GM20000 (cell line): Measurements from ENCODE around the gene TRABD.

Experiments
- DNase-seq: peaks from one replicate; pipeline ENCODE4 v3.0.0; 2012; ENCODE audit warnings: low spot score
- TF ChIP-seq, protein P1 (sequence below): IDR thresholded peaks from 2 replicates; pipeline ENCODE4 v1.5.1; 2012; ENCODE audit warnings: mild to moderate bottlenecking, control low read depth; ENCODE audit errors: extremely low read depth, missing control alignments

TRABD gene

GRCh38 chr22:50184004-50184901 is 1.5 kb upstream of the TRABD start:
- DNase-seq = no peak
- TF ChIP-seq, protein P1, sequence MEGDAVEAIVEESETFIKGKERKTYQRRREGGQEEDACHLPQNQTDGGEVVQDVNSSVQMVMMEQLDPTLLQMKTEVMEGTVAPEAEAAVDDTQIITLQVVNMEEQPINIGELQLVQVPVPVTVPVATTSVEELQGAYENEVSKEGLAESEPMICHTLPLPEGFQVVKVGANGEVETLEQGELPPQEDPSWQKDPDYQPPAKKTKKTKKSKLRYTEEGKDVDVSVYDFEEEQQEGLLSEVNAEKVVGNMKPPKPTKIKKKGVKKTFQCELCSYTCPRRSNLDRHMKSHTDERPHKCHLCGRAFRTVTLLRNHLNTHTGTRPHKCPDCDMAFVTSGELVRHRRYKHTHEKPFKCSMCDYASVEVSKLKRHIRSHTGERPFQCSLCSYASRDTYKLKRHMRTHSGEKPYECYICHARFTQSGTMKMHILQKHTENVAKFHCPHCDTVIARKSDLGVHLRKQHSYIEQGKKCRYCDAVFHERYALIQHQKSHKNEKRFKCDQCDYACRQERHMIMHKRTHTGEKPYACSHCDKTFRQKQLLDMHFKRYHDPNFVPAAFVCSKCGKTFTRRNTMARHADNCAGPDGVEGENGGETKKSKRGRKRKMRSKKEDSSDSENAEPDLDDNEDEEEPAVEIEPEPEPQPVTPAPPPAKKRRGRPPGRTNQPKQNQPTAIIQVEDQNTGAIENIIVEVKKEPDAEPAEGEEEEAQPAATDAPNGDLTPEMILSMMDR = no peak

- no peak for DNase-seq
- TF ChIP-seq, protein P1 = no peak
Observed at GRCh38 chr22:50184902-50185374, 775 bp upstream of the TRABD start.

DNA sequence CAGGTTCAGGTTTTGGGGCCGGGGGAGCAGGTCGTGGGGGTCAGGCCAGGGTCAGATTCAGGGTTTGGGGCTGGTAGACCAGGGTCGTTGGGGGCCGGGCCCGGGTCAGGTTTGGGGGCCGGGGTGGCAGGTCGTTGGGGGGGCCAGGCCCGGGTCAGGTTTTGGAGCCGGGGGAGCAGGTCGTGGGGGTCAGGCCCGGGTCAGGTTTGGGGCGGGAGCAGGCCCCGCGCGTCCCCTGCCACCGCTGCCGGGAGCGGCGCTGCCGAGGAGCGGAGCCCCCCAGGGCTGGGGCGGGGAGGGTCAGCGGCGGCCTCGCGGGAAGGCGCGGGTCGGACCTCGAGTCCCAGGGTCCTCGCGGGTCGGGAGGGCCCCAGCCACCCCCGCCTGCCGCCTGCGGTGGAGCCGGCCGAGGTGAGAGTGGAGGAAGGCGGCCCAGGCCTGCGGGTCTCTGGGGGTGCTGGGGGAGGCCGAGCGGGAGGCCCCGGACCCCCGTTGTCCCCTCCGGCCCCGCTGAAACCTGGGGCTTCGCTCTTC is 535 bp downstream of the TRABD start:
- no peak for DNase-seq
- TF ChIP-seq, protein P1 = no peak

DNA sequence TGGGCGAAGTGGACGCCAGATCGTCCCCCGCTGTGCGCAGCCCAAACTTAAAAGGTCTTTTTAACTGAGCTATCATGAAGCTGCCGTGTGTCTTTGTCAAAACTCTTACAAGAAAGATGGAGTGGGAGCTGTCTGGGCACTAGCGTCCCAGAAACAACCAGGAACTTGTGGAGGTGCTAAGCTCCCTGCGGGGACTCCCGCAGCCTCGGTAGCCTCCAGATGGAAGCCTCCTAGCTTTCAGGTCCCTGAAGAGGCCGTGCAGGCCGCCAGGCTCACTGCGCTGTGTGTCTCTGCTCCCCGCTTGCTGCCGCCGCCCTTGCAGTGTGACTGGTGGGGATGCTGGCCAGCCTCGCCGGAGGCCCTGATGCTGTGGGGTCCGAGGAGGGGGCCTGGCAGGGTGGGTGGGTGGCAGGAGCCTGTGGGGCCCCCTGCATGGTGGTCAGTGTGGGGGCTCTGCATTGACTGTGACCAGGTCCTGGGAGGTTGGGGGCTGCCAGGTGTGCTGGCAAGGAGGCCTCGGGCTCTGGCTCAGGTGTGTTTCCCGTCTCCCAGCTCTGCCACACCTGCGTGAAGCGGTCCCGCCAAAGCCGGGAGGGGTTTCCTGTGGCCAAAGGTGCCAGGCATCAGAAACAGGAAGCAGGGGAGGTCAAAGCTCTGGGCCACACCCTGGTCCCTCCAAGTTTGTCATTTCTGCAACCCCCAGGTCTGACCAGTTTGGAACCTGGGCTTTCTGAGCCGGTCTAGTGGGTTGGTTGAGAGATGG is 1.2 kb downstream of the TRABD start:
- TF ChIP-seq, protein P1 = no peak
- no peak for DNase-seq

- no peak for DNase-seq
- TF ChIP-seq, protein P1 = no peak
Observed at GRCh38 chr22:50188356-50188755, 2.6 kb downstream of the TRABD start.

GRCh38 chr22:50189184-50189848 is 3.6 kb downstream of the TRABD start:
- DNase-seq = no peak
- TF ChIP-seq, protein P1 = no peak
